ENCODE results near the gene MSX1. TPM values are rescaled to one million over a fixed set of nuclear protein-coding genes. Genes with fewer than 3 reads are reported as not detected.
A peak's percentile ranks its signal among the peaks of the same experiment; 100 is the strongest.

Gene MSX1
- total RNA-seq, 2 donors from 2014 or later, result 1.4 to 2.9 TPM

DNA sequence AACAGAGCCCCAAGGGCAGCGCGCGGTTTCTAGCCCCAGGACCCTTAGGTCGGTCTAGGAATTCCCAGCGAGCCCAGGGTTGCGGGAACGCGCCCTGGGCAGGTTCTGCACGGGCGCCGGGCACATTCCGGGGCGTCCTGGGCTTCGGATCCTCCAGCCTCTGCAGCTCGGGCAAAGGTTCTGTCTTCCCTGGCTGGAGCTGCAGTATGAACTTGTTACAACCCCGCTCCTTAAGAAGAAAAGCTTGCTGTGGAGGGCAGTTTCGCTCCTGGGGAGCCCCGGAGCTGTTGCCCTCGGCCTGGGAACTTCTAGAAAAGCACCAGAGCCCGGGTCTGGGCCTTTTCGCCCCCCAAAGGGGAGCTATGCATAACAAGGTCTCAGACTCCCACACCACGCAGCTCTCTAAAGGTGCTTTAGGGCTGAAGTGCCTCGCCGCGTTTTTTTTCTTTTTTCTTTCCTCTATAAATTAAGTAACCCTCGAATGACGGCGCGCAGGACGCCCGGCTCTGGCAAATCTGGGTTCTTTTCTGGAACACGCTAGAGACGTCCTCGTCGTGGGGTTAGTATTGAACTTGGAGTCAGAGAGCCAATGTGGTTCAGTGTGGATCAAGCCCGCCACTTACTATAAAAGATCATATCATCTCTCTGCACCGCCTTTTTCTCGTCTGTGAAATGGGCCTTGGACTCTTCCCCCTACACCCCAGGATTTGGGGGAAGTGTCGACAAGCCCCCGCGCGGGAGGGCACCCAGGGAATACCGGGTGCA, 5.7 kb downstream of the MSX1 start:
- H3K27ac ChIP-seq, result no peak overlapping the region
- peak overlapping the region in 1 of 2 donors; percentile 39 for H3K4me3 ChIP-seq
- H3K9me3 ChIP-seq, result no peaks in the 10 kb centered on the region
- H3K27me3 ChIP-seq, result peaks cover 56 to 73% of the 10 kb centered on the region in 2 donors
- TF ChIP-seq, protein P1, sequence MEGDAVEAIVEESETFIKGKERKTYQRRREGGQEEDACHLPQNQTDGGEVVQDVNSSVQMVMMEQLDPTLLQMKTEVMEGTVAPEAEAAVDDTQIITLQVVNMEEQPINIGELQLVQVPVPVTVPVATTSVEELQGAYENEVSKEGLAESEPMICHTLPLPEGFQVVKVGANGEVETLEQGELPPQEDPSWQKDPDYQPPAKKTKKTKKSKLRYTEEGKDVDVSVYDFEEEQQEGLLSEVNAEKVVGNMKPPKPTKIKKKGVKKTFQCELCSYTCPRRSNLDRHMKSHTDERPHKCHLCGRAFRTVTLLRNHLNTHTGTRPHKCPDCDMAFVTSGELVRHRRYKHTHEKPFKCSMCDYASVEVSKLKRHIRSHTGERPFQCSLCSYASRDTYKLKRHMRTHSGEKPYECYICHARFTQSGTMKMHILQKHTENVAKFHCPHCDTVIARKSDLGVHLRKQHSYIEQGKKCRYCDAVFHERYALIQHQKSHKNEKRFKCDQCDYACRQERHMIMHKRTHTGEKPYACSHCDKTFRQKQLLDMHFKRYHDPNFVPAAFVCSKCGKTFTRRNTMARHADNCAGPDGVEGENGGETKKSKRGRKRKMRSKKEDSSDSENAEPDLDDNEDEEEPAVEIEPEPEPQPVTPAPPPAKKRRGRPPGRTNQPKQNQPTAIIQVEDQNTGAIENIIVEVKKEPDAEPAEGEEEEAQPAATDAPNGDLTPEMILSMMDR (IDR thresholded peaks at IDR 0.05), result no peak
- peaks cover 0 to 47% of the 10 kb centered on the region in 2 donors for H3K4me1 ChIP-seq
- no peaks in the 10 kb centered on the region for H3K36me3 ChIP-seq
- no peak for DNase-seq (ENCODE audit: low spot score)

DNA sequence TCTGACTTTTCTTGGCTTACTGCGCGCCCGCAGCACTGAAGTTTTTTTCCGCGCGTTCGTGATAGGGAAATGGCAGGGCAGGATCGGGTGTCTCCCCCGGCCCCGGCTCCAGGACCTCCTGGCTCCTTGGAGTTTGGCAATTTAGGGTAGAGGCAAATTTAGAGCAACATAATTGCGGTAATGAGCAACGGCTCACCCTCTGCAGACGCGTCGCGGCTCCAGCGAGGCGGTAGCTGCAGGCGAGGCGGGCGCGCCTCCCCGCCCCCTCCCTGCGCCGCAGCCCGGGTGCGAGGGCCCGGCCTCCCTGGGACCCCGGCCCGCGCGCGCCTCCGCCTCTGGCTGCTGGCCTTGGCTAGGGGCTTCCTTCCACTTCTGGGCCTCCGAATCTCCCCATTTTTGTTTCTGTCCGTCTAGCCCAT, 6.2 kb downstream of the MSX1 start:
- Histone ChIP-seq H3K36me3 (no peaks in the 10 kb centered on the region), H3K27ac (no peak overlapping the region), H3K9me3 (no peaks in the 10 kb centered on the region), H3K4me3 (peak overlapping the region in 1 of 2 donors; percentile 39), H3K27me3 (peaks cover 60 to 74% of the 10 kb centered on the region in 2 donors), H3K4me1 (peaks cover 0 to 46% of the 10 kb centered on the region in 2 donors)
- TF ChIP-seq, protein P1 (IDR thresholded peaks at IDR 0.05), result no peak
- no peak for DNase-seq (ENCODE audit: low spot score)

DNA sequence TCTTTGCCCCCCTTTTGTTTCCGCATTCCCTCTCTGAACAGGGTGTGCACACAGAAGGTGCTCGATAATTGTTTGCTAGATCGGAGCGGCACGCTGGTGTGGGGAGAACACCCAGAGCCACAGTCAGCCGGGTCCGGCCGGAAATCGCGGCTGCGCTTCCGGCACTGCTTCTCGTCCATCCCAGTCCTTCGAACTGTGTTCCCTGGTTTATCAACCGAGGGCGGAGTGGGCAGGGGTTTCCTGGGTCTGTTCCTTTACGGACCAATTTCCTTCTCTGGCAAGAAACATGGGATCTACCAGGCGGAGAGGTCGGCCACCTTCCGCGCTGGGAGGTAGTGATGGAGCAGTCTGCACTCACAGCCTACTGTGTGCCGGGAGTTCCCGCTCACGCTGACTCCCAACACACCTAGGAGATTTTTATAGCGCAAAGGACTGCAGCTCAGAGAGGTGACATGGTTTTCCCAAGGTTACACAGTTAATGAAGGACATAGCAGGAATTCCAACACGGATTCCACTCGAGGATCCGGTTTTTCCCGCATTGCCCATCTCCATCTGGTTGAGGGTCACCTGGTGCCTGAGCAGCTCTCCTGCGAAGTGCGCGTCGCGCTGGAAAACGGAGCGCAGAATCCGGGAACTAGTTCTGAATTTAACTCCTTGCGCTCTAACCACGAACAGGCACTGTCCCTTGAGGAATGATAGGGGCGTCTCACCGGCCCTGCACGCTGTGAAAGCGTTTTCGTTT, 6.8 kb downstream of the MSX1 start:
- DNase-seq (ENCODE audit: low spot score), result no peak
- Histone ChIP-seq H3K27me3 (peaks cover 63 to 75% of the 10 kb centered on the region in 2 donors), H3K4me3 (peak overlapping the region in 1 of 2 donors; percentile 39), H3K9me3 (no peaks in the 10 kb centered on the region), H3K27ac (no peak overlapping the region), H3K36me3 (no peaks in the 10 kb centered on the region), H3K4me1 (peaks cover 0 to 44% of the 10 kb centered on the region in 2 donors)
- TF ChIP-seq, protein P1 (IDR thresholded peaks at IDR 0.05), result no peak

DNA sequence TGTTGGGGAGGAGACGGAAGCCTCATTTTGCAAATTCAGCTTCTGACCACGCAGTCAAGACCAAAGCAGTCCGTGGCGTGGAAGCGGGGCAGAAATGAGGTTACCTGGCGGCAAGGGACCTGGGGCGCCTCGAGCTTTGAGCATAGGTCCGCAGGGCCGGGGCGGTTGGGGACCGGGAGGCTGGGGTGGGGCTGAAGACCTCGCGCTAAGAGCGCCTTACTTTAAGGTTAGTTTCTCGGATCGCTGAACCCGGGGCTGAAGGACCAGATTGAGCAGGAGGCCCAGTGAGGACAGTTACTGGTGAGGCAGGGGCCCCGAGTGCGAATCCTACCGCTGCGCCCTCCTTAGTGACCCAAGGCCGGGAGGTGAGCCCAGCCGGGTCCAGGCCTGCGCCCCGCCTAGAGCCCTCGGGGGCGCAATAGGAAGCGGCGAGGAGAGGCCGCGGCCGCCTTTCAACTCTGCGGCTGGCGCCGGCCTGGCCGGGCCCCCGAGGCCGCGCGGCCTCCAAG, 7.5 kb downstream of the MSX1 start:
- H3K9me3 ChIP-seq, result no peaks in the 10 kb centered on the region
- no peak for DNase-seq (ENCODE audit: low spot score)
- H3K4me3 ChIP-seq, result peak overlapping the region in 1 of 2 donors; percentile 39
- H3K4me1 ChIP-seq, result peaks cover 0 to 47% of the 10 kb centered on the region in 2 donors
- no peaks in the 10 kb centered on the region for H3K36me3 ChIP-seq
- TF ChIP-seq, protein P1 (IDR thresholded peaks at IDR 0.05), result no peak
- peaks cover 66 to 78% of the 10 kb centered on the region in 2 donors for H3K27me3 ChIP-seq
- no peak overlapping the region for H3K27ac ChIP-seq

DNA sequence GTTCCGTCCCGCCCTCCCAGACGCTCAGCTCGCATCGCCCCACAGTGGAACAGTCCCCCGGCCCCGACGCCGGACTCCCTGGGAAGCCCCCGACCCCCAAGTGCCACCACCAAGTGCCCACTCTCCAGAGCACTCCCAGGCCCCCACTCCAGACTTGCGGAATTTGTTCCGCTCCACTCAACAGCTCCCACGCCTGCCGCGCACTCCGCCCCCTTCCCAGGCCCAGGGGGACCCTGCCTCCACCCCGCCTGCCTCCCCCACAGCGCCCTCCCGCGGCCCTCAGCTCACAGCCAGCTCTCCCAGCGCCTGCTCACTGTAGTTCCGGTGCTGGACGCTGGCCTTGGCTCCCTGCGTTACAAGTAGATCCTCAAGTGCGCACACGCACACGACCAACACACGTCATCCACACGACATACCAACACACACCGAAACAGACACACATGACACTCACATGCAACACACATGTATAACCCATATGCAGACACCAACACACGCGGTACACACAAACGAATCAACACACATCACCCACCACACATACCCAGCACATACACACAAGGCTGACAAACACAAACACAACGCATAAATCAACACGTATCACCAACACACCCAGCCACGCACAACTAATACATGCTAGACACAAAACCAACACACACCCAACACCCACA, 8.0 kb downstream of the MSX1 start:
- H3K27ac ChIP-seq, result no peak overlapping the region
- DNase-seq (ENCODE audit: low spot score), result no peak
- H3K27me3 ChIP-seq, result peaks cover 71 to 78% of the 10 kb centered on the region in 2 donors
- TF ChIP-seq, protein P1 (IDR thresholded peaks at IDR 0.05), result peak in 1 of 2 donors; percentile 39
- H3K4me3 ChIP-seq, result peak overlapping the region in 1 of 2 donors; percentile 39
- no peaks in the 10 kb centered on the region for H3K36me3 ChIP-seq
- H3K9me3 ChIP-seq, result no peaks in the 10 kb centered on the region
- H3K4me1 ChIP-seq, result peaks cover 0 to 53% of the 10 kb centered on the region in 2 donors
